PC-3 (cell line): ENCODE data around the gene CHAD. TPM values are rescaled to one million over a fixed set of nuclear protein-coding genes. Genes with fewer than 3 reads are reported as not detected.

Experiments
- ATAC-seq: fragments of 200-7000 bp; cut with Tn5 transposase; 2 replicates; pipeline ENCODE4 v1.9.1; 2020; ENCODE audit warnings: mild to moderate bottlenecking, moderate library complexity
- BruUV-seq: library from RNA; stranded (reverse); fragments of 400-500 nt; replicated peaks from 2 replicates; lab custom pipeline; 2021; lab: Mats Ljungman, UMichigan
- CTCF ChIA-PET: fragments of 300-600 bp; sonication (Branson Sonifier 250); formaldehyde crosslinking; loops from one replicate; lab custom pipeline; 2022; ENCODE audit warnings: antibody characterized with exemption; lab: Charles Lee
- POLR2A ChIA-PET: fragments of 300-600 bp; sonication (Branson Sonifier 250); formaldehyde crosslinking; loops from one replicate; lab custom pipeline; 2022; ENCODE audit warnings: antibody characterized with exemption; ENCODE audit not compliant: unreplicated experiment; lab: Charles Lee
- DNase-seq: peaks from one replicate; pipeline ENCODE4 v3.0.0-alpha.2; 2015
- H2AFZ ChIP-seq: fragments of 300-600 bp; sonication (generic); 2 replicates; pipeline ENCODE4 v1.6.0; 2016; ENCODE audit warnings: antibody characterized with exemption, low read length
- H3F3A ChIP-seq: fragments of 300-600 bp; sonication (generic); one replicate; pipeline ENCODE4 v1.6.0; 2017; ENCODE audit warnings: antibody characterized with exemption, low read length, control low read depth, mild to moderate bottlenecking; ENCODE audit not compliant: unreplicated experiment
- H3K27ac ChIP-seq: fragments of 300-600 bp; sonication (generic); 2 replicates; pipeline ENCODE4 v1.5.1; 2016; ENCODE audit warnings: mild to moderate bottlenecking, low read length
- H3K27me3 ChIP-seq: fragments of 300-600 bp; sonication (generic); 2 replicates; pipeline ENCODE4 v1.6.1; 2016; ENCODE audit warnings: low read length, mixed read lengths
- H3K36me3 ChIP-seq: fragments of 300-600 bp; sonication (generic); 2 replicates; pipeline ENCODE4 v1.6.1; 2016; ENCODE audit warnings: low read depth, mixed run types, low read length, mixed read lengths
- H3K4me1 ChIP-seq: fragments of 300-600 bp; sonication (generic); 2 replicates; pipeline ENCODE4 v1.5.1; 2016; ENCODE audit warnings: low read length; ENCODE audit not compliant: insufficient read depth
- H3K4me2 ChIP-seq: fragments of 300-600 bp; sonication (generic); 2 replicates; pipeline ENCODE4 v1.6.0; 2016; ENCODE audit warnings: low read length
- H3K4me3 ChIP-seq: fragments of 300-600 bp; sonication (generic); 2 replicates; pipeline ENCODE4 v1.5.1; 2016; ENCODE audit warnings: mild to moderate bottlenecking, low read length, mixed read lengths
- H3K79me2 ChIP-seq: fragments of 300-600 bp; sonication (generic); 2 replicates; pipeline ENCODE4 v1.6.1; 2017; ENCODE audit warnings: low read length, mixed read lengths
- H3K9ac ChIP-seq: fragments of 300-600 bp; sonication (generic); 2 replicates; pipeline ENCODE4 v1.6.0; 2016; ENCODE audit warnings: mild to moderate bottlenecking, low read length
- H3K9me2 ChIP-seq: fragments of 300-600 bp; sonication (generic); replicated peaks from 2 replicates; pipeline ENCODE4 v1.6.1; 2016; ENCODE audit warnings: mixed run types, low read length, mixed read lengths
- H3K9me3 ChIP-seq: fragments of 300-600 bp; sonication (generic); 2 replicates; pipeline ENCODE4 v1.6.1; 2016; ENCODE audit warnings: low read length, mixed read lengths
- H4K20me1 ChIP-seq: fragments of 300-600 bp; sonication (generic); 2 replicates; pipeline ENCODE4 v1.6.1; 2016; ENCODE audit warnings: low read length, mixed read lengths
- CTCF ChIP-seq: fragments of 300-600 bp; sonication (generic); conservative IDR thresholded peaks from 2 replicates; pipeline ENCODE4 v1.5.1; 2017; ENCODE audit warnings: antibody characterized with exemption, low read depth, mild to moderate bottlenecking, low read length
- EZH2 ChIP-seq: fragments of 300-600 bp; sonication (generic); IDR thresholded peaks from one replicate; pipeline ENCODE4 v1.6.1; 2017; ENCODE audit warnings: antibody characterized with exemption, mild to moderate bottlenecking, low read length; ENCODE audit not compliant: unreplicated experiment
- EZH2phosphoT487 ChIP-seq: fragments of 300-600 bp; sonication (generic); IDR thresholded peaks from 2 replicates; pipeline ENCODE4 v1.6.1; 2018; ENCODE audit warnings: mild to moderate bottlenecking, antibody characterized with exemption, low read length, borderline replicate concordance
- intact Hi-C: fragments of 100-400 bp; cut with micrococcal nuclease; formaldehyde crosslinking; loops from 2 replicates; pipeline ENCODE4 v1.9.0; 2023
- total RNA-seq: library from RNA; depleted of rRNA; stranded (reverse); fragments of >200 nt; gene quantifications from 2 replicates; pipeline ENCODE4 v1.2.3, GENCODE V29; 2014

CHAD gene
- total RNA-seq, 1 experiment from 2014 or later = not detected

GRCh38 chr17:50472286-50472685, 3.6 kb upstream of the CHAD start:
- ATAC-seq = no peak
- ChIA-PET CTCF (interaction anchor here (0.6 to 1.0 kb wide), 3 partner anchors 30 to 110 kb away, joined by 3 to 4 read pairs (median 4); partner anchors contain the start of gene LRRC59), POLR2A (no interaction called here)

DNA sequence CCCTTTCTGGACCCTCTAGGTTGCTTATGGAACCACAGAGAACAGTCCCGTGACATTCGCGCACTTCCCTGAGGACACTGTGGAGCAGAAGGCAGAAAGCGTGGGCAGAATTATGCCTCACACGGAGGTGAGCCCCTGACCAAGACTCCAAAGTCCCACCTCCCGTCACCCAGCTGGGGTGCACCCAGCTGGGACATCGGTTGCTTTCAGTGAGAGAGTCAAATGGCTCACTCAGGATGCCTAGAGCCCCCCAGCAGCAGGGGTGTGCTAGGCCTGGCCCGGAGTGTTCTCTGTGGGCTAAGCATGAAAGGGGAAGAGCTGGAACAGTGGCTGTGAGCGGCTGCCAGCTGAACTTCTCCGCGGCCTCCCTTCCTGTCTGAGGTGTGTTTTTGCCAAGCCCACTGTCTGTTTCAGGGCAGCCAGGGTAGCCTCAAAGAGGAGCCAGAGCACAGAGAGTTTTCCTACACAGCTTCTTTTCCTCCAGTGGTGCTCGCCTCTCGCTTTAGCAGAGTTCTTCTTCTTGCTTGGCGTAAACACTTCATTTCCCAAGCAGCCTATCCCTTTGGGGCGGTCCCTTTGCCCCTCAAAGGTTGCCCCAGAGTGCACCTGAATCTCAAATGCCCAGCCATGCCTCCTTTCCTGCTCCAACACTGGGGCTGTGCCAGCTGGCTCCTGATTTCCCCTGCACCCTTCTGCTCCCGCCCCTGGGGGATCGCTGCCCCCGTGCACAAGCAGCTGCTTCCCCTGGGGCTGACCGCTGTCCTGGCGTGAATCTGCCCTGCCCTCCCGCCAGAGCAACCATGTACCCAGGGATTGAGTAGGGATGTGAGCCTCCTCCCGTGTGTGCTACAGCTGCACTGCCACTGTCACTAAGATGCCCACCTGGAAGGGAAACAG, 2.6 kb upstream of the CHAD start:
- CTCF ChIA-PET = no interaction called here
- no TSS peak for BruUV-seq

More at GRCh38 chr17:50472286-50472685, 3.6 kb upstream of the CHAD start:
- no peak overlapping the region for H3K27ac ChIP-seq
- no peaks in the 10 kb centered on the region for H3K79me2 ChIP-seq
- no peak overlapping the region for H2AFZ ChIP-seq
- no peaks in the 10 kb centered on the region for H3K36me3 ChIP-seq
- DNase-seq = no peak
- no peaks in the 10 kb centered on the region for H4K20me1 ChIP-seq
- no peak overlapping the region for H3K4me3 ChIP-seq
- intact Hi-C loops = no loop called here
- H3K4me2 ChIP-seq = no peak overlapping the region
- TF ChIP-seq EZH2phosphoT487 = no peak
- no peak for TF ChIP-seq EZH2
- no peak for TF ChIP-seq CTCF
- H3K9me2 ChIP-seq = no peaks in the 10 kb centered on the region
- BruUV-seq = no TSS peak
- no peak overlapping the region for H3K9ac ChIP-seq
- no peaks in the 10 kb centered on the region for H3K27me3 ChIP-seq
- H3K9me3 ChIP-seq = no peaks in the 10 kb centered on the region
- H3K4me1 ChIP-seq = no peaks in the 10 kb centered on the region
- H3F3A ChIP-seq = no peaks in the 10 kb centered on the region

More for the DNA sequence above, 2.6 kb upstream of the CHAD start:
- Histone ChIP-seq H3K27me3 (no peaks in the 10 kb centered on the region), H3K4me1 (peaks cover 8% of the 10 kb centered on the region; the same call in 1 of the 2 replicates), H3K4me2 (no peak overlapping the region), H3F3A (no peaks in the 10 kb centered on the region), H3K36me3 (no peaks in the 10 kb centered on the region), H3K9me3 (no peaks in the 10 kb centered on the region), H3K79me2 (no peaks in the 10 kb centered on the region), H2AFZ (no peak overlapping the region), H3K4me3 (no peak overlapping the region), H3K9ac (no peak overlapping the region), H3K9me2 (no peaks in the 10 kb centered on the region), H3K27ac (no peak overlapping the region), H4K20me1 (no peaks in the 10 kb centered on the region)
- TF ChIP-seq EZH2 (no peak), EZH2phosphoT487 (no peak), CTCF (no peak)
- POLR2A ChIA-PET = no interaction called here
- DNase-seq = no peak
- ATAC-seq = no peak
- intact Hi-C loops = no loop called here
